Activated naive CD4-positive, alpha-beta T cell treated with anti-CD3 and anti-CD28 coated beads, Interleukin-2, amount 10 ng/mL, durations not matched to agents 7 days and 5 days (primary cell): Measurements from ENCODE around the gene DNAAF3.

ENCODE experiments used
- CTCF ChIA-PET: fragments of 350-600 bp; sonication (Branson Sonifier 250); formaldehyde crosslinking; loops from one replicate; lab custom pipeline; 2021; ENCODE audit warnings: antibody characterized with exemption; lab: Charles Lee
- DNase-seq: peaks from one replicate; pipeline ENCODE4 v3.0.0-alpha.2; 2020
- H3K27ac Mint-ChIP-seq: one replicate; pipeline ENCODE4 v1.8.0; 2021; ENCODE audit warnings: mild to moderate bottlenecking, moderate library complexity, mixed read lengths
- H3K27me3 Mint-ChIP-seq: one replicate; pipeline ENCODE4 v1.8.0; 2021; ENCODE audit warnings: mild to moderate bottlenecking, mixed read lengths
- H3K36me3 Mint-ChIP-seq: one replicate; pipeline ENCODE4 v1.8.0; 2021; ENCODE audit warnings: mixed read lengths
- H3K4me1 Mint-ChIP-seq: one replicate; pipeline ENCODE4 v1.8.0; 2021; ENCODE audit warnings: mixed read lengths
- H3K4me3 Mint-ChIP-seq: one replicate; pipeline ENCODE4 v1.8.0; 2021; ENCODE audit warnings: mild to moderate bottlenecking, moderate library complexity, mixed read lengths
- H3K9me3 Mint-ChIP-seq: one replicate; pipeline ENCODE4 v1.8.0; 2021; ENCODE audit warnings: mixed read lengths

DNAAF3 gene

DNA sequence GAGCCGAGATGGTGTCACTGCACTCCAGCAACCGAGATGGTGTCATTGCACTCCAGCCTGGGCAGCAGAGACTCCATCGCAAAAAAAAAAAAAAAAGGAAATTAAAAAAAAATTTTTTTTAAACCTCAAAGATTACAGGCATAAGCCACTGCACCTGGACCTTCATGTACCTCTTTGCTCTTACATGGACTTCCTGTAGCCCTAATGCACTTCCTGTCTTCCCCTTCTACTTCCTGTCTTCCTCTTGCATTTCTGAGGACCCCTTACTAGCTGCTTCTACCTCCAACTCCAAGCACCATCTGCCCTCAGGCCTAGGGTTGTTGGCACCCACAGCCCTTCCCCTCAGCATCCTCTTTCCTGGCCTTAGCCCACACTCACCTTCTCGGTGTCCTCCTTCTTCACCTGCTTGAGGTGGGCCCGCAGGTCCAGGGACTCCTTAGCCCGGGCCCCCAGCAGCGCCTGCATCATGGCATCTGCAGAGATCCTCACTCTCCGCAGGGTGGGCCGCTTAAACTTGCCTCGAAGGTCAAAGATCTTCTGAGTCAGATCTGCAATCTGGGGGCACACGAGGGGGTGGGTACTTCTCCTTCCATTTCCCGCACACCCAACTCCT lies 12.7 kb downstream of the DNAAF3 start:
- Mint-ChIP-seq H3K27ac (no peak overlapping the region), H3K36me3 (peaks cover 2% of the 10 kb centered on the region), H3K9me3 (peaks cover 16% of the 10 kb centered on the region), H3K27me3 (peaks cover 61% of the 10 kb centered on the region), H3K4me3 (no peak overlapping the region), H3K4me1 (peaks cover 25% of the 10 kb centered on the region)
- CTCF ChIA-PET = no interaction called here
- DNase-seq = no peak

DNA sequence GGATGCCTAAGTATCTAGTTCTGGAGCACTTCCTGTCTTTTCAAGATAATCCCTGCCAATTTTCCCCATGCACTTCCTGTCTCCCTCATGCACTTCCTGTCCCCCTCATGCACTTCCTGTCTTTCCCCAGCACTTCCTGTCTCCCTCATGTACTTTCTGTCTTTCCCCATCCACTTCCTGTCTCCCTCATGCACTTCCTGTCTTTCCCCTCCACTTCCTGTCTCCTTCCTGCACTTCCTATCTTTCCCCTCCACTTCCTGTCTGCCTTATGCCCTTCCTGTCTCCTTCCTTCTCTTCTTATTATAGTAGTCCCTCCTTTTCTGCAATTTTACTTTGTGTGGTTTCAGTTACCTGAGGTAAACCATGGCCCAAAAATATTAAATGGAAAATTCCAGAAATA lies 14.4 kb downstream of the DNAAF3 start:
- peaks cover 2% of the 10 kb centered on the region for H3K36me3 Mint-ChIP-seq
- CTCF ChIA-PET = interaction anchor here (1.4 kb wide), 1 partner anchor 268 kb away, joined by 3 read pairs; no protein-coding TSS in a partner anchor
- peaks cover 16% of the 10 kb centered on the region for H3K9me3 Mint-ChIP-seq
- H3K27ac Mint-ChIP-seq = peak overlapping the region; percentile 86
- H3K4me3 Mint-ChIP-seq = no peak overlapping the region
- no peak for DNase-seq
- peaks cover 61% of the 10 kb centered on the region for H3K27me3 Mint-ChIP-seq
- peaks cover 25% of the 10 kb centered on the region for H3K4me1 Mint-ChIP-seq

DNA sequence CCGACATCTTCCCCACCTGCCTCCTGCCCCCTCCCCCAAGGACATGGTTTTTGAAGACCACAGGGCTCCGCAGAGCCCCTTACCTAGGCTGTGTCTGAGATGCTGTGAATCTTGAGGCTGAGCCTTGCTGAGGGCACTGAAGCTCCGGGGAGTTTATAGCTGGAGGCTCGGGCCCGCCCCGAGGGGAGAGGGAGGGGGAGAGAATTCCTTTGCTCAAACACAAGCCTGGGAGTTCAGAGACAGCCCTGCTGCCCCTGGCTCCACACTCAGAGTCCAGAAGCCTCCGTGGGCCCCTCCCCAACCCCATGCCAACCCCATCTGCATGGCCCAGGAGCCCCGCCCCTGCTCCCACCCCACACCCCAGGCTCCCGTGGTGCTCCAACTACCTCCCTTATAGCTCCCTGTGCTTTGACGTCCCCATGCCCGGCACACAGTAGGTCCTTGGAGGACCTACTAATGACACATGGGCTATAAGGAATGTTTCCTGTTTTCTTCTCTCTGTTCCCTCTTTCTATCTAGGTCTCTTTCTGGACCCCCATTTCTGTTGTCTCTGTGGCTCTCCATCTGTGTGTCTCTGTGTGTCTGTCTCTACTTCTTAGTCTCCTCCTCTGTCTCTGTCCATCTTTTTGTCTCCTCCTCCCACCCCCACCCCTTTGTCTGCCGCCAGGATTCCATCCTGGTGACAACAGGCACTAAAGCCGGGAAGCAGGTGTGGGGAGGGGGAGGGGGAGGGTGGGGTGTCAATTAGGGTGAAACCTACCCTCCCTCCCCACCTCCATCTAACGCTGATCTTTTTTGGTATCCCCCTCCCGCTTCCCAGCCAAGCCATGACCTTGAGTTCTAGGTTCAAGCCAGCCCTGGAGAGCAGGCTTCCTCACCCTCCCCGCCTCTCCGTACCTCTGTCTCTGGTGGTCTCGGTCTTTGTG lies 17.1 kb downstream of the DNAAF3 start, which contains the start of gene TNNT1:
TSS of gene TNNT1 (minus strand) at position 129 of the 926 bp plus-strand sequence. CDS start 2,049 bp downstream, outside the sequence.
- Mint-ChIP-seq H3K27me3 (peaks cover 75% of the 10 kb centered on the region), H3K4me3 (no peak within 1 kb of the TSS), H3K9me3 (peaks cover 15% of the 10 kb centered on the region), H3K4me1 (peaks cover 23% of the 10 kb centered on the region), H3K27ac (no peak within 1 kb of the TSS), H3K36me3 (peaks cover 2% of the 10 kb centered on the region)
- CTCF ChIA-PET = no interaction called here
- DNase-seq = no peak

DNA sequence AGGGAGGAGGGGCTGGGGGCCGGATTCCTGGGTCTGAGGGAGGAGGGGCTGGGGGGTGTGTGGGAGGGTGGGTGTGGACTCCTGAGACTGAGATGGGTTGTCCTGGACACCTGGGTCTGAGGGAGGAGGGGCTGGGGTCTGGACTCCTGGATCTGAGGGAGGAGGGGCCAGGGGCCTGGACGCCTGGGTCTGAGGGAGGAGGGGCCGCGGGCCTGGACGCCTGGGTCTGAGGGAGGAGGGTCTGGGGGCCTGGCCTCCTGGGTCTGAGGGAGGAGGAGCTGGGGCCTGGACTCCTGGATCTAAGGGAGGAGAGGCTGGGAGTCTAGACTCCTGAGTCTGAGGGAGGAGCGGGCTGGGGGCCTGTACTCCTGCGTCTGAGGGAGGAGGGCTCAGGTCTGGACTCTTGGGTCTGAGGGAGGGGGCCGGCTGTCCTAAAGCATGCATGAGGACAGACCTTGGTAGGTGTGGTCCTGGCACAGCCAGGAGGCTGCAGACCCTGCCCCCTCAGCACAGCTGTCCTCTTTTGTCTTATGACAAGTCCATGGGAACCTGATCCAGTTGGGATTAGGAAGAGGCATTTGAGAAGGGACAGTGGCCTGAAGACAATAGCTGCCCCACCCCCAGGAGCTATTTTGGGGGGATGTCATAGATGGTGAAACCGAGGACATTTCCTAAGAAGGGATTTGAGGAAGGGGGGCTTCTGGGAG lies 18.7 kb downstream of the DNAAF3 start:
- H3K4me1 Mint-ChIP-seq = peaks cover 12% of the 10 kb centered on the region
- H3K4me3 Mint-ChIP-seq = no peak overlapping the region
- peaks cover 12% of the 10 kb centered on the region for H3K9me3 Mint-ChIP-seq
- DNase-seq = no peak
- no peak overlapping the region for H3K27ac Mint-ChIP-seq
- CTCF ChIA-PET = interaction anchor here (2.5 kb wide), 1 partner anchor 12 kb away, joined by 16 read pairs; no protein-coding TSS in a partner anchor
- no peaks in the 10 kb centered on the region for H3K36me3 Mint-ChIP-seq
- H3K27me3 Mint-ChIP-seq = peaks cover 86% of the 10 kb centered on the region

DNA sequence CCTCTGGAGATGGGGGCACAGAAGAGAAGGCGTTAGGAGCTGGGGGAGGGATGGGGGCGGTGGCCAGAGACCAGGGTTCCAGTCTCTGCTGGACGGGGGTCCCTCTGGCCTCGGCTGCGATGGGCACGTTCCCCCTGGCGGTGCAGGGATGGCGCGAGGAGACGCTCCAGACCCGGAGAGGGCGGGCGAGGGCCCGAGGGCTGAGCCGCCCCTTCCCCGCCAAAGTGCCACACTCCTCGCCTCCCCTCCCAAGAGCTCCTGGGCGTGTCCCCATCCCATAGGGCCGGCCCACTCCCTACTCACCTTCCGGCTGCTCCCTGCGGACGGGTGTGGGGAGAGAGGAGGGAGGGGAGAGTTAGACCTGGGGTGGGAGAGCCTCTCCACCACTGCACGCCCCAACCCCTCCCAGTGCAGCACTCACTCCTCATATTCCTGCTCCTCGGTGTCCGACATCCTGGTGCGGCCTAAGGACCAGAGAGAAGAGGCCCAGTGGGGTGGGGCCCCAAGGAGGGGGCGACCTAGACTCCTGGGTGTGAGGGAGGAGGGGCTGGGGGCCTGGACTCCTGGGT lies 19.6 kb downstream of the DNAAF3 start:
- Mint-ChIP-seq H3K27ac (no peak overlapping the region), H3K27me3 (peaks cover 93% of the 10 kb centered on the region), H3K36me3 (no peaks in the 10 kb centered on the region), H3K4me3 (no peak overlapping the region), H3K9me3 (peaks cover 6% of the 10 kb centered on the region), H3K4me1 (peaks cover 8% of the 10 kb centered on the region)
- DNase-seq = no peak
- CTCF ChIA-PET = interaction anchor here (2.5 kb wide), 1 partner anchor 13 kb away, joined by 16 read pairs; no protein-coding TSS in a partner anchor

DNA sequence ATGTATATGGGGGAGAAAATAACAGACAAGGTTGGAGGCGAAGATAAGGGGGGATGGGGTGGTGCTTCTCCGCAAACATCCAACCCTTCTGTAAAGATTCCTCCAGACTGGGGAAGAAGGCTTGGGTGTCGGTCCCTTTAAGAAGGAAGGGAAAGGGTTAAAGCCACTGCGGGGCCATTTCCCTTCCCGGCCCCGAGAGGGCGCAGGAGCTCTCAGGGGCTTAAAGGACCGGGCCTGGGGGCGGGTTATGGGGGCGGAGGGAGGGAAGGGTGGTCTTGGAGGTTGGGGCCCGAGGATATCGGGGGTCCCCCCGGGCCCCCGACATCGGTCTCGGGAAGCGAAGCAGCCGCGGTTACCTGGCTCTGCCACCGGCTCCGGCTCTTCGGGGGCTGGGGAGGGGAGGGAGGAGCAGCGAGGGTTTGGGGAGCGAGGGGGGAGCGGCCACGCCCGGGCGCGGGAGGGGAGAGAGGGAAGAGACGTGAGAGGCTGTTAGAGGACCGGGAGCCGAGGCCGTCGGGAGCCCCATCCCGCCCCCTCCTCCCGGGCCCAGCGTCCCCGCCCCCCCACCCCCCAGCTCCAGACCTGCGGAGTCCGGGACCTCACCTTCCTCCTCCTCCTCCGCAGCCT lies 20.2 kb downstream of the DNAAF3 start:
- Mint-ChIP-seq H3K27me3 (peaks cover 93% of the 10 kb centered on the region), H3K27ac (no peak overlapping the region), H3K9me3 (no peaks in the 10 kb centered on the region), H3K36me3 (no peaks in the 10 kb centered on the region), H3K4me1 (peaks cover 9% of the 10 kb centered on the region), H3K4me3 (no peak overlapping the region)
- DNase-seq = peak; percentile 43
- CTCF ChIA-PET = interaction anchor here (2.5 kb wide), 1 partner anchor 14 kb away, joined by 16 read pairs; no protein-coding TSS in a partner anchor

DNA sequence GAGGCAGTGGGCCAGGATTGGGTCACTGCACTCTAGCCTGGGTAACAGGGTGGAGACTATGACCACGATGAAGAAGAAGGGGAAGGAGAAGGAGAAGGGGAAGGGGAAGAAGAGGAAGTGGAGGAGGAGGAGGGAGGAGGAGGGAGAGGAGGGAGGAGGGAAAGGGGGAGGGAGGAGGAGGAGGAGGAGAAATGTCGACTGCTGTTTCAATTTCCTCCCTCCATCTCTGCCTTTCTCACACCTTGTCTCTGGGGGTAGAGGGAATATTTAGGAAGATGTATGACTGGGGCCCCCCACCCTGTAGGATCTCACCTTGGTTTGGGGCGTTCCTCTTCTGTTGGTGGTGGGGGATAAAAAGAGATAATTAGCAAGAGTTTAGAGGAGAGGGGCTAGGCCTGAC lies 21.2 kb downstream of the DNAAF3 start:
- H3K9me3 Mint-ChIP-seq = no peaks in the 10 kb centered on the region
- no peak for DNase-seq
- H3K4me1 Mint-ChIP-seq = peaks cover 10% of the 10 kb centered on the region
- H3K4me3 Mint-ChIP-seq = no peak overlapping the region
- no peaks in the 10 kb centered on the region for H3K36me3 Mint-ChIP-seq
- no peak overlapping the region for H3K27ac Mint-ChIP-seq
- CTCF ChIA-PET = interaction anchor here (2.5 kb wide), 1 partner anchor 15 kb away, joined by 13 read pairs; no protein-coding TSS in a partner anchor
- H3K27me3 Mint-ChIP-seq = peaks cover 99% of the 10 kb centered on the region

DNA sequence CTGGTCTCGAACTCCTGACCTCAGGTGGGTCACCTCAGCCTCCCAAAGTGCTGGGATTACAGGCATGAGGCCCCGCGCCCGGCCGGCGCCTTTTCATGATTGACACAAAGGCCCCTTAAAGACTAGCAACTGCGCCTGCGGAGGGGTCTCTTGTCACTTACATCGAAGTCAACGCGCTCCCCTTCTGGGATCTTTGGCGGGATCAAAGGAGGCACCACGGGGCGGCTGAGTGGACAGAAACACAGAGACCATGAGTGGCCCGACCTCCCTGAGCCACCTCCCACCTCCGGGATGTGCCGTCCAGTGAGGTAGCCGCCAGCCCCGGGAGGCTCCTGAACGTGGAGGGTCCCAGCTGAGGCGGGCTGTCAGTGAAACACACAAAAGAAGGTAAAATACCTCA lies 24.7 kb downstream of the DNAAF3 start:
- Mint-ChIP-seq H3K4me1 (peaks cover 10% of the 10 kb centered on the region), H3K27me3 (peaks cover 85% of the 10 kb centered on the region), H3K27ac (no peak overlapping the region), H3K4me3 (no peak overlapping the region), H3K9me3 (no peaks in the 10 kb centered on the region), H3K36me3 (no peaks in the 10 kb centered on the region)
- no peak for DNase-seq
- CTCF ChIA-PET = interaction anchor here (0.7 to 3.0 kb wide), 17 partner anchors 14 to 491 kb away, joined by 3 to 27 read pairs (median 4); no protein-coding TSS in a partner anchor

DNA sequence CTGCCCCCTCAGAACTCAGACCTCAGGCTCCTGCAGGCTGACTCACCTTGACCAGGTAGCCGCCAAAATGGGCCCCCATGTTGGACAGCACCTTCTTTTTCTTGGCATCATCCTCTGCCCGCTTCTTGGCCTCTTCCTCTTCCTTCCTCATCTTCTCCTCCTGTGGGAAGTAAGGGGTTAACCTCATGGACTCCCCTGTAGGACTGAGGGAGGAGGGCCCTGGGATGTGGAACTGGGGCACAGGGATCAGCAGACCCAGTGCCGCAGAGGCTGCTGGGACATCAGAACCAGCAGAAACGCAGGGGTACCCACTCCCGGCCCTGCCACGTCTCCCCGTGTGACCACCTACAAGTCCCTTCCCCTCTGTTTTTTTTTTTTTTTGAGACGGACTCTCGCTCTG lies 28.5 kb downstream of the DNAAF3 start:
- H3K9me3 Mint-ChIP-seq = no peaks in the 10 kb centered on the region
- H3K4me1 Mint-ChIP-seq = peaks cover 4% of the 10 kb centered on the region
- CTCF ChIA-PET = interaction anchor here (1.2 kb wide), 1 partner anchor 48 kb away, joined by 3 read pairs; no protein-coding TSS in a partner anchor
- no peak for DNase-seq
- H3K4me3 Mint-ChIP-seq = no peak overlapping the region
- peaks cover 81% of the 10 kb centered on the region for H3K27me3 Mint-ChIP-seq
- peak overlapping the region; percentile 33 for H3K27ac Mint-ChIP-seq
- H3K36me3 Mint-ChIP-seq = no peaks in the 10 kb centered on the region

DNA sequence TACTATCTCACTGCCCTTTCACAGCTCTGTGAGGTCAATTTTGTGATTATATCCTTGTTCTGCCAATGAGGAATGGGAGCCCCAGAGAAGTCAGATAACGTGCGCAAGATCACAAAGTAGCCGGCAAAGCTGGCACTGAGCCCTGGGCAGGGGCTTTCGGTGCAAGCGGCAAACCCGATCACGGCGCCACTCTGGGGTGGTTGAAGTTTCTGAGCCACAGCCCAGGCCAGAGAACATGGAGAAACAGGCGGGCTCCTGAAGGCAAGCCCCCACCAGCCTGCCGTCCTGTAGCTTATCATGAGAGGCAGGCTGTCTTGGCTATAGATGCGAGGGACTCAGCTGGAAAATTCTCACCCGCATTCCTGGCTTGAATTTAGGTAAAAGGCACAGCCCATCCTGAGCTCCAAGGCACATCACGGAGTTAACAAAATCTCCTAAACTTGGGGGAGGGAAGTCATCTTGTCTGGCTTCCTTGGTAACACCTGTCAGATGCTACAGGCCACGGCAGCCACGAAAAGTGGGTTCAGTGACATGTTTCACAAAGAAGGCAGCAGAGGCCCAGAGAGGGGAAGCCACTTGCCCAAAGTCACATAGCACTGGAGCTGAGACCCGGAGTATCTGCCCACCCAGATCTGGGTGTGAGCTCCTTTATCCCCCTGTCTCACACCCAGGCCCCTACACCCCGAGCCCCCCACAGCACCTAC lies 29.9 kb downstream of the DNAAF3 start:
- DNase-seq = no peak
- peaks cover 79% of the 10 kb centered on the region for H3K27me3 Mint-ChIP-seq
- no peaks in the 10 kb centered on the region for H3K36me3 Mint-ChIP-seq
- no peak overlapping the region for H3K27ac Mint-ChIP-seq
- peaks cover 4% of the 10 kb centered on the region for H3K4me1 Mint-ChIP-seq
- no peak overlapping the region for H3K4me3 Mint-ChIP-seq
- CTCF ChIA-PET = interaction anchor here (1.1 to 3.1 kb wide), 3 partner anchors 24 to 255 kb away, joined by 3 to 20 read pairs (median 4); no protein-coding TSS in a partner anchor
- H3K9me3 Mint-ChIP-seq = no peaks in the 10 kb centered on the region

DNA sequence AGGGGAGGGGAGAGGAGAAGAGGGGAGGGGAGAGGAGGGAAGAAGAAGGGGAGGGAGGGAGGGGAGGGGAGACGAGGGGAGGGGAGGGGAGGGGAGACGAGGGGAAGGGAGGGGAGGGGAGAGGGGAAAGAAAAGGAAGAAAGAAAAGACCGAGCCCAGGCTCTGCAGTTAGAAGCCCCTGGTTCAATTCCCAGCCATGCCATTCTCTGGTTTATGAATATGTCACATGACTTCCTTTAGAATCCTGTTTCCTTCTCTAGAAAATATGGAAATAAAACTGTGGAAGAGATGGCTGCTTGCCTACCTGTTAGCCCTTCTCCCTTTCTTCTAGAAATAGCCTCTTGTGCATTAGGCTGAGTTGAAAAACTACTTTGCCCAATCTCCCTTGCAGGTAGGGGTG lies 31.7 kb downstream of the DNAAF3 start:
- no peak overlapping the region for H3K4me3 Mint-ChIP-seq
- H3K9me3 Mint-ChIP-seq = no peaks in the 10 kb centered on the region
- peaks cover 75% of the 10 kb centered on the region for H3K27me3 Mint-ChIP-seq
- no peak overlapping the region for H3K27ac Mint-ChIP-seq
- no peaks in the 10 kb centered on the region for H3K36me3 Mint-ChIP-seq
- DNase-seq = no peak
- peaks cover 2% of the 10 kb centered on the region for H3K4me1 Mint-ChIP-seq
- CTCF ChIA-PET = interaction anchor here (0.6 to 3.1 kb wide), 4 partner anchors 30 to 1552 kb away, joined by 3 to 20 read pairs (median 4); no protein-coding TSS in a partner anchor

DNA sequence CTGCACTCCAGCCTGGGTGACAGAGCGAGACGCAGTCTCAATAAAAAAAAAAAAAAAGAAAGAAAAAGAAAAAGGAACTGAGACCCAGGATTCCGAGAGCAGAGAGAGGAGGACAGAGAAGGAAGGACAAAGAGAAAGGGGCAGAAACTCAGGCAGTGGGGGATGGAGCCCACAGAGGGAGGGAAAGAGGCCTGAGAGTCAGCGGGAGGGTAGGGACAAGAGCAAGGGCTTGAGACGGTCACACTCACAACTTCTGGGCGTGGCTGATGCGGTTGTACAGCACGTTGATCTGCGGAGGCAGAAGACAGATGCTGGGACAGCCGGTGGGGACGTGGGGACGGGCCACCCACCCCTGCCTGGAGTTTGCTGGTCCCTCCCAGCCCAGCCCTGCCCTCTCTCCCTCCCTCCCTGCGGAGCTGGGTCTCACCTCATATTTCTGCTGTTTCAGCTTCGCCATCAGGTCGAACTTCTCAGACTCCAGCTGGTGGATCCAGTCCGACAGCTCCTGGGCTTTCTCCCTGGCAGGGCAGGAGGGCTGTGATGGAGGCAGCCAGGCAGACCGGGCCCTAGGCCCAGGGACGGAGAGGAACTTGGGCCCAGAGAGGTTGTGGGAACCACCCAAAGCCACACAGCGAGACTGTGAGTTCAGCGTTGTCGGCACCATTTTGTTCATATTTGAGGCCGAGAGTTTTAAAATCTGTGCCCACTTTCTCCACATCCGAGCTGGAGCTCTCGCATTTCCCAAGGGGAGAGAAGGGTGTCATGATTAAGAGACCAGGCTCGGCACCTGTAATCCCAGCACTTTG lies 32.6 kb downstream of the DNAAF3 start:
- H3K4me1 Mint-ChIP-seq = peaks cover 2% of the 10 kb centered on the region
- no peak overlapping the region for H3K4me3 Mint-ChIP-seq
- H3K27ac Mint-ChIP-seq = no peak overlapping the region
- peaks cover 78% of the 10 kb centered on the region for H3K27me3 Mint-ChIP-seq
- H3K9me3 Mint-ChIP-seq = no peaks in the 10 kb centered on the region
- no peaks in the 10 kb centered on the region for H3K36me3 Mint-ChIP-seq
- DNase-seq = no peak
- CTCF ChIA-PET = interaction anchor here (1.2 kb wide), 2 partner anchors 41 to 480 kb away, joined by 3 read pairs; no protein-coding TSS in a partner anchor
